Activated T-helper 1 cell treated with anti-CD3 and anti-CD28 coated beads, Interleukin-2, amount 50 U/mL, for 16 hours (primary cell): ENCODE results near the gene COLEC12.
"Not testable (repeated sequence)": the region's sequence is repeated elsewhere in the genome, so short reads cannot be mapped to it uniquely, and the experiment has no call there.

Experiments used
- DNase-seq, 2 donors: peaks; one replicate each; pipeline ENCODE4 v3.0.0-alpha.2; 2020; ENCODE audit warnings: low read depth in 1 of 2, low spot score in 1 of 2

Gene COLEC12

DNA sequence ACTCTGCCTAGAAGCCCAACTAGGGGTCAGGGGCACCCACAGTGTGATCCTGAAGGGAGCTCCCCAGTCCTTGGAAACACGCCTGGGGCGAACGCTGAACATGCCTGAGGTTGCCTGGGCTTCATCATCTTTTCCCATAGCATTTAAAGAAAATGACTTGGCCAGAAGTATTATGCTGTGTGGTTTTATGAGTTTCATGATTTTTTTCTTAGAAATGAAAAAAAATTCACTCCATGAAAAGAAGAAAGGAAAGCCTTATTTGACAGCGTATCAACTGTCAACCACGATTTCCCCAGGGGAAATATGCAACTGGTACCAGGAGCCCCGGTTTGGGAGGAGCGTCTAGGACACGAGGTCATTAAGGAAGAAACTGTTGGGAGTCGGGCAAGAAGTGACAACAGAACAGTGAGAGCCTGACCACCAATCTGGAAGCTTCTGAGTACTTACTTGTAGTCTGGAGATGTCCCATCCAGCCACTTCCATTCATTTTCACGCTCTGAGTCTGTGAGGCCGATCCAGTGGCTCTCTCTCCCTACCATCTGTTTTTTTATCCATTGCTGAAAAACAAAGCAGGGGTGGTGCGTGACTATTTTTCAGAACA lies 169.2 kb downstream of the COLEC12 start:
- no peak for DNase-seq

DNA sequence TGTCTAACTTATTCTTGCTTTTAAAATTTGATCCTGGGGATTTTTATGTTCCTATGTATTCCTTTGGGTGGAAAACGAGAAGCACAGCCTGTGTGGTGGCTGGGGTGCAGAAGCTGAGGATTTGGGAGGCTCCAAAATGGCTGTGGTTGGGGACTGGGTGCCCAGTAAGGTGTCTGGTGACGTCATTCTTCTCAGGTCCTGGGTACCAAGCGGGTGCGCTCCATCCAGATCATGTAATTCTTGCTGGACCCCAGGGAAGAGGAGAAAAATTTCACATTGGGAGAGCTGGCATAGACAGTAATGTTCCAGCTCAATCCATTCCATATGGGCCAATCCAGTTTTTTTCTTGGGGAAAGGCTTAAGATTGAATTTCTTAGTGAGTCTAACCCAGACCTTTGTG lies 171.6 kb downstream of the COLEC12 start:
- no peak for DNase-seq

DNA sequence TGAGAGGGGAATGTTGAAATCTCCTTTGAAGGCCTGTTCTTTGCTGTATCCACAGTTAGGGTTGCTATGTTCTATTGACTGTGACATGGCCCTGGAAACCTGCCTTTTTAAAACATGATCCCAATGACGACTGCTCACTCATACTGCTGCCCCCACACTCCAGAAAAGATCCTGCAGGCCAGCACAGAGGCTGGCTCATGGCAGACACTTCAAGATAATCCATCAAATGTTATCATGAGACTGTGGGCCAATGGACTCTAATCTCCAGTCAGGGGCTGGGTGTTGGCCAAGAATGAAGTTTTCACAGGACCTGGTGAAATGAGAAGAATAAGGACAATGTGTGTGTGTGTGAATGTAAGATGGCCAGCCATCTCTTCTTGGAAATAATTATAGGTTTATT lies 173.7 kb downstream of the COLEC12 start:
- DNase-seq: no peak

DNA sequence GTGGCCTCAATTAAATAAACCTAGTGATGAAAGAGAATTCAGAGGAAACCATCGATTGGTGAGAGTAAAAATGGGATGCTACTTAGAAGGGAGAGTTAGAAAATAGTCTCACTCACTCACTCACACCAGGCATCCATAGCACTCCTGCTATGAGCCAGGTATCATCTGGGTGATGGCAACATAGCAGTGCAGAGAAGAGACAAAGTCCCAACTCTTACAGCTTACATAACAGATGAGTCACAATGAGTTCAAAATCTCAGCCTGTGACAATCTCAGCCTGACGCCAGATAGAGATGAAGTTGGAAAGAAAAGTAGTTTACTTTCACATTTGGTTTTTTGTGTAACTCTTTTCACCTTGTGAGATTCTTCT lies 177.3 kb downstream of the COLEC12 start:
- DNase-seq: no peak

DNA sequence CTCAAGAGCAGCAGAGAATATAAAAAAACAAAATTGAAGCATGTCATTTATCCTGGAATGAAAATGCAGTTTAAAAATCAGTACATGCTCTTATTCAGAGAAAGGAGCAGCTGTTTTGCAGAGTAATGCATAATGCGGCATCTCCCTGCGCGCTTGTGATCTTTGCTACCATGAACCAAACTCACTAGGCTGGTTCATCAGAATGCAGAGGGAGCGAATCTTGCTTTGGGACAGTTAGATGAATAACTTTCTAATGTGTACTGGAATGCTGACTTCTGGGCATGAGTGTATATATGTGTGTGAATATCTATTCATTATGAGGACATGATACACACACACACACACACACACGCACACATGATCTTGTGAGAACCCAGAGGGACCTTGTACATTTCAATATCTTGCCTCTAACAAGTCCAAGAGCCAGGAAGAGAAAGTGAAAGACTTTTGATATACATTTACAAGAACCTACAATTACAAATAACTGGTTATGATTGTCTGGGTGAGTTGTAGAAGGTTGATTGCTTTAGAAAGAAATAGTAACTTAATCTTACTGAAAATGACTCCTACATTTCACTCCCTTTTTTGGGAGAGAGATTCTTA lies 178.5 kb downstream of the COLEC12 start:
- no peak for DNase-seq

DNA sequence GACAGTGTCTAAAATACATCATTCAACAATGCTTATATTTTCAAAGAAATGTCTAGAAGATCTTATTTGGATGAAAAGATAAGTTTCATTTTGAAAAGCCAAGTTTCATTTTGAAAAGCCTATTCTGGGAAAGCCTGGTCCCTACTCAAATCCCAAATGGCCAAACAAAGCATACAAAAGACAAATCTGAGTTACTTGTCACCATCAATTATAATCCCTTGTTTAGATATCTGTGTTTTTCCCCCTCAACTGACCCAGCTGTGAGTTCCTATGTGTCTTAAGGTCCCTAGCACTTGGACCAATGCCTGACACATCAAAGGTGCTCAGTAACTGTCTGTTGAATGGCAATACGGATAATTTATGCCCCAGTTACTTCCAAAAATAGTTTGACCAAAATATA lies 180.3 kb downstream of the COLEC12 start:
- no peak for DNase-seq

GRCh38 chr18:319720-320119 lies 180.8 kb downstream of the COLEC12 start:
- DNase-seq: no peak

- DNase-seq: no peak
Measured at GRCh38 chr18:318791-319291, 181.7 kb downstream of the COLEC12 start.

GRCh38 chr18:317618-318017 lies 182.9 kb downstream of the COLEC12 start:
- no peak for DNase-seq

DNA sequence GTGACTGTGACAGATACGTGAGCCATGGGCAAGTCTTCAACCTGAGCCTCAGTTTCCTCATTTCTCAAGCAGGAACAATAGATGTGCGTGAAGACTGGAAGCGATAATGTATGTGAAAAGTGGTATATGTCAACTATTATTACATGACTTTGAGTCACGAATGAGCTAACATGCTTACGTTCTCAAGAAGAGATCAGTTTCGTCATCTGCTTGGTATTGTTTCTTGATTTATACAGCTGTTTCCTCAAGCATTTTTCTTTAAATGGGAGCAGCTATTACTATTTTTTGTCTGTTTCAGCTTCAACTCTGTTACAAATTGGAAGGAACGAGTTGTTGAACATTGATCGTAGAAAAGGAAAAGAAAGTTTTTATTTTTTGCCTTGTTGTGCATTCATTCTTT lies 184.1 kb downstream of the COLEC12 start:
- no peak for DNase-seq

- DNase-seq: no peak
Measured at GRCh38 chr18:313931-314330, 186.6 kb downstream of the COLEC12 start.

- DNase-seq: no peak
Measured at GRCh38 chr18:312415-312814, 188.1 kb downstream of the COLEC12 start.

- DNase-seq: no peak
Measured at GRCh38 chr18:310042-310441, 190.5 kb downstream of the COLEC12 start.

- not testable (repeated sequence) for DNase-seq
Measured at GRCh38 chr18:308086-308485, 192.4 kb downstream of the COLEC12 start.

GRCh38 chr18:306608-307255 lies 193.8 kb downstream of the COLEC12 start:
- DNase-seq: no peak

- DNase-seq: no peak
Measured at GRCh38 chr18:305003-305501, 195.4 kb downstream of the COLEC12 start.

- no peak for DNase-seq
Measured at GRCh38 chr18:303607-304006, 196.9 kb downstream of the COLEC12 start.

GRCh38 chr18:303011-303410 lies 197.5 kb downstream of the COLEC12 start:
- no peak for DNase-seq

GRCh38 chr18:302097-302496 lies 198.4 kb downstream of the COLEC12 start:
- DNase-seq: no peak

GRCh38 chr18:297936-298335 lies 202.6 kb downstream of the COLEC12 start:
- DNase-seq: no peak

- DNase-seq: no peak
Measured at GRCh38 chr18:295756-296490, 204.6 kb downstream of the COLEC12 start.

- no peak for DNase-seq
Measured at GRCh38 chr18:294566-294965, 205.9 kb downstream of the COLEC12 start.
